DND-41 (cell line): ENCODE results near the gene PHLDB3.

ENCODE experiments used
- ATAC-seq: fragments of 200-7000 bp; cut with Tn5 transposase; 3 replicates; pipeline ENCODE4 v1.9.1; 2021; ENCODE audit warnings: low read depth; ENCODE audit not compliant: insufficient read depth
- DNase-seq: peaks from one replicate; pipeline ENCODE4 v3.0.0-alpha.2; 2020
- H2AFZ ChIP-seq: 2 replicates; pipeline ENCODE4 v1.6.0; 2012; ENCODE audit warnings: low read depth, low read length
- H3K27ac ChIP-seq: 2 replicates; pipeline ENCODE4 v1.5.1; 2012; ENCODE audit warnings: low read length, inconsistent platforms
- H3K27me3 ChIP-seq: fragments of 200-600 bp; sonication (generic); 2 replicates; pipeline ENCODE4 v1.6.0; 2012; ENCODE audit warnings: low read length, mild to moderate bottlenecking, inconsistent platforms; ENCODE audit not compliant: insufficient read depth, poor library complexity
- H3K36me3 ChIP-seq: 2 replicates; pipeline ENCODE4 v1.5.1; 2012; ENCODE audit warnings: low read length, inconsistent platforms; ENCODE audit not compliant: insufficient read depth
- H3K4me1 ChIP-seq: 2 replicates; pipeline ENCODE4 v1.5.1; 2012; ENCODE audit warnings: mild to moderate bottlenecking, low read length; ENCODE audit not compliant: insufficient read depth
- H3K4me2 ChIP-seq: 2 replicates; pipeline ENCODE4 v1.6.0; 2012; ENCODE audit warnings: mild to moderate bottlenecking, moderate library complexity, low read length, inconsistent platforms; ENCODE audit not compliant: insufficient read depth
- H3K4me3 ChIP-seq, 2 experiments: fragments of 200-600 bp in 1 of 2; shearing (Covaris generic) in 1 of 2; 2 replicates each; pipeline ENCODE4 v1.5.1; 2012 to 2016; ENCODE audit warnings: inconsistent platforms in 2 of 2, low read length in 2 of 2, mild to moderate bottlenecking in 2 of 2, low read depth in 1 of 2, moderate library complexity in 1 of 2
- H3K79me2 ChIP-seq: 2 replicates; pipeline ENCODE4 v1.6.0; 2012; ENCODE audit warnings: low read length, inconsistent platforms; ENCODE audit not compliant: insufficient read depth
- H3K9ac ChIP-seq: 2 replicates; pipeline ENCODE4 v1.6.0; 2012; ENCODE audit warnings: low read depth, mild to moderate bottlenecking, inconsistent platforms, low read length, moderate library complexity
- H3K9me3 ChIP-seq: 2 replicates; pipeline ENCODE4 v1.5.1; 2012; ENCODE audit warnings: low read length, moderate library complexity, mild to moderate bottlenecking, inconsistent platforms; ENCODE audit not compliant: insufficient read depth, severe bottlenecking
- H4K20me1 ChIP-seq: 2 replicates; pipeline ENCODE4 v1.6.0; 2012; ENCODE audit warnings: low read length; ENCODE audit not compliant: insufficient read depth
- CTCF ChIP-seq: IDR thresholded peaks from 2 replicates; pipeline ENCODE4 v1.5.1; 2012; ENCODE audit warnings: borderline replicate concordance, low read length, moderate library complexity, mild to moderate bottlenecking; ENCODE audit not compliant: poor library complexity, severe bottlenecking; ENCODE audit errors: extremely low read depth
- EZH2 ChIP-seq: IDR thresholded peaks from 3 replicates; pipeline ENCODE4 v1.6.1; 2012; ENCODE audit warnings: borderline replicate concordance, low read depth, mild to moderate bottlenecking, moderate library complexity, low read length, inconsistent platforms; ENCODE audit not compliant: severe bottlenecking

Gene PHLDB3

GRCh38 chr19:43502419-43502976 lies 2.0 kb downstream of the PHLDB3 start:
- H3K4me1 ChIP-seq, result peaks cover 24% of the 10 kb centered on the region
- no peak overlapping the region for H3K9ac ChIP-seq
- DNase-seq (no peak), ATAC-seq (no peak)
- no peaks in the 10 kb centered on the region for H3K36me3 ChIP-seq
- H2AFZ ChIP-seq, result no peak overlapping the region
- no peaks in the 10 kb centered on the region for H3K9me3 ChIP-seq
- peak overlapping the region; percentile 96; the same call in 1 of the 2 replicates for H3K4me2 ChIP-seq
- no peaks in the 10 kb centered on the region for H4K20me1 ChIP-seq
- H3K79me2 ChIP-seq, result no peaks in the 10 kb centered on the region
- H3K4me3 ChIP-seq, result no peak overlapping the region
- no peak overlapping the region for H3K27ac ChIP-seq
- no peaks in the 10 kb centered on the region for H3K27me3 ChIP-seq
- TF ChIP-seq CTCF, result no peak
- no peak for TF ChIP-seq EZH2

DNA sequence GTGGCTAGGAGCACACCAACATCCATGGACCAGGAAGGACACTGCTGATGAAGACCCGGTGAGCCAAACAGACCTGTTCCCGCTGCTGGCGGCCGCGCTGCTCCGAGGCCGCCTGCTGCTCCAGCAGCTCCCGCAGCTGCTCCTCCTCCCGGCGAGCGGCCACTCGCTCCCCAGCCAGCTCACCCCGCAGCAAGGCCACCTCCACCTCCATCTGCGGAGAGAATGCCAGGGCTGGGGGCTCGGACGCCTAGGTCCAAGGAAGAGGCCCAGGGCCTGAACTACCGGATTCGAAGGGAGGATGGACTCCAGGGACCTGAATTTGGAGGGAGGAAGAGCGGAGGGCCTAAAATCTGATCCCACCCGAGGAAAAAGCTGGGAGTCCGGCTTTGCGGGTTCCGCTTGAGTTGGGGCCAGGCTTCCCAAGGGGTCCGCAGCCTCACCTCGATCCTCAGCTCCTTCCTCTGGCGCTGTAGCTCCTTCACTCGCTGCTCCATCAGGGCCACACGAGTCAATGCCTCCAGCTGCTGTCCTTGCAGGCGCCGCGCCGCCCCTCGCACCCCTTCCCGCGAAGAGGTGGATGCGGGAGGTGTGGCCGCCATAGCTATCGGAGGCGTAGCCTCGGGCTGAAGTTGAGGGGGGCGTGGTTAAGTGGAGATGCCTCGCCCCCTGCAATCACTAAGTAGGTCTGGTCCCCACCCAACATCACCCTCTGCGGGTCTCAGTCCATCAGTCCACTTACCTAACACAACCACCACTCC lies 2.7 kb downstream of the PHLDB3 start:
- H3K27ac ChIP-seq, result no peak overlapping the region
- H3K27me3 ChIP-seq, result no peaks in the 10 kb centered on the region
- H3K4me3 ChIP-seq, result no peak overlapping the region
- H4K20me1 ChIP-seq, result no peaks in the 10 kb centered on the region
- H3K79me2 ChIP-seq, result no peaks in the 10 kb centered on the region
- H3K4me2 ChIP-seq, result no peak overlapping the region
- DNase-seq (no peak), ATAC-seq (no peak)
- H3K36me3 ChIP-seq, result peaks cover 3% of the 10 kb centered on the region; the same call in 1 of the 2 replicates
- no peak overlapping the region for H3K9ac ChIP-seq
- H2AFZ ChIP-seq, result no peak overlapping the region
- no peaks in the 10 kb centered on the region for H3K9me3 ChIP-seq
- H3K4me1 ChIP-seq, result peaks cover 24% of the 10 kb centered on the region
- TF ChIP-seq EZH2, result no peak
- TF ChIP-seq CTCF, result no peak

GRCh38 chr19:43499042-43499441 lies 5.5 kb downstream of the PHLDB3 start:
- DNase-seq, result no peak
- TF ChIP-seq CTCF, result no peak
- no peak for TF ChIP-seq EZH2
- Histone ChIP-seq H3K36me3 (peaks cover 7% of the 10 kb centered on the region), H3K4me1 (peaks cover 13% of the 10 kb centered on the region), H3K27ac (no peak overlapping the region), H2AFZ (no peak overlapping the region), H3K9ac (no peak overlapping the region), H3K4me3 (no peak overlapping the region), H4K20me1 (no peaks in the 10 kb centered on the region), H3K4me2 (no peak overlapping the region), H3K79me2 (no peaks in the 10 kb centered on the region), H3K27me3 (no peaks in the 10 kb centered on the region), H3K9me3 (no peaks in the 10 kb centered on the region)
- ATAC-seq, result no peak
